ENCODE measurements around the gene SLC12A2. TPM values are rescaled to one million over a fixed set of nuclear protein-coding genes. Genes with fewer than 3 reads are reported as not detected.

The SLC12A2 gene
- polyA plus RNA-seq, 1 of the 3 experiments (the other 2 are of a cell fraction) = 5.6 TPM

DNA sequence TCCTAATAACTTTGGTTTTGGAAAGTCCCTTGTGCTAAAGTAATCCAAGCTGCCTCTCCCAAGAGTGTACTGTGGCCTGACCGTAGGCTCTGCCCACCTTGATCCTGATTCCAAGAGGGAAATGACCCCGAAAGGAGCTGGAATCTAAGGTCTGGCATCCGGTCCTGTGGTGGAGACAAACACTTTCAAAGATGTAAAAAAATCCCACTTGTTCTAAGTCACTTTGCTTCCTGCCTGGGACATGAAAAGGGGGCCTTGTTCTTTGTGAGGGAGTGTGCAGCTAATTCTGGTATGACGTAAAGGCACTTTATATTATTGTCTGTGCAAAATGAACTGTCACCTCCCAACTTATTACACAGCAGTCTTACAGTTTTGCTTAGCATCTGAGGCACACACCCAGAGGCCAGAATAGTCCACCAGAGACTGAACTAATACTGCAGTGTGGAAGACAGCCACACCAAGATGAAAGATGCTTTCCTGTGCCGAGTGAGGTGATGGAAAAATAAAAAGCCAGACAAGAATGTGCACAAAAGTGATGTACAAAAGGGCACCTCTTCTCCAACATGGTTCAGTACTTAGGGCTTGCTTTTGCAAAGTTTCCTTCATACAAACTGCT, 128.7 kb downstream of the SLC12A2 start:
- Histone ChIP-seq H4K20me1 (ENCODE audit: insufficient read depth) (no peaks in the 10 kb centered on the region), H3K4me3 (ENCODE audit: low read depth in 2 of 2, low read length in 1 of 2) (no peak overlapping the region), H3K9me2 (no peaks in the 10 kb centered on the region), H3K9ac (no peak overlapping the region), H3K79me2 (ENCODE audit: insufficient read depth) (no peaks in the 10 kb centered on the region), H3K4me2 (no peak overlapping the region), H3K27me3 (ENCODE audit: insufficient read depth) (no peaks in the 10 kb centered on the region; the same call in 1 of the 2 replicates), H2AFZ (ENCODE audit: low read depth) (no peak overlapping the region), H3F3A (replicated peaks; ENCODE audit: insufficient read depth) (no peaks in the 10 kb centered on the region), H3K9me3 (no peaks in the 10 kb centered on the region), H3K4me1 (ENCODE audit: control insufficient read depth in 1 of 2, insufficient read depth in 2 of 2, low read depth in 1 of 2, low read length in 1 of 2) (no peaks in the 10 kb centered on the region), H3K27ac (ENCODE audit: low read depth in 2 of 2, low read length in 1 of 2) (no peak overlapping the region), H3K36me3 (replicated peaks in 1 of 2; ENCODE audit: control insufficient read depth in 1 of 2, insufficient read depth in 2 of 2, low read length in 1 of 2) (no peaks in the 10 kb centered on the region)
- ChIA-PET POLR2A (no interaction called here), CTCF (interaction anchor here (0.6 to 4.3 kb wide), 15 partner anchors 10 to 640 kb away, joined by 3 to 20 read pairs (median 3); no protein-coding TSS in a partner anchor)
- no peak for TF ChIP-seq GABPA (IDR thresholded peaks at IDR 0.05; ENCODE audit: low read depth)
- DNase-seq = no peak
- WGBS (ENCODE audit: low lambda C conversion rate) = 32% methylated on average over 5 of the region's 5 CpGs

DNA sequence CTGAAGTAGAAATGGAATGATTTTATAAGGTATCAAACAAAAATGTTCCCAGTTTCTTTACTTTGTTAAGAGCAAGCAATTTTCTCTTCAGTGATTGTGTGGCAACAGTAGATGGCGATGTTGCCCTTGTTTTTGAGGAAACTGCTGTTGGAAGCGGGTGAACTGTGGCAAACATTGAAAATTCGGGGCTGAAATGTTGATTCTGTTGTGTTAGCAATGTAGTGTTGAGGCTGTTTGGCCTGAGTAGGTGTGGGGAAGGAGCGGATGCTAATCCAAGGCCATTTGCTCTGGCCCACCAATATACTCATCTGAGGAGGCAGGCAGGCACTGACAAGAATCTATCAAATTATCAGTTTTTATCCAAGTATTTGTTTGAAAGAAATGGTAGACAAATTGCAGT, 129.8 kb downstream of the SLC12A2 start:
- Histone ChIP-seq H3K36me3 (replicated peaks in 1 of 2; ENCODE audit: control insufficient read depth in 1 of 2, insufficient read depth in 2 of 2, low read length in 1 of 2) (no peaks in the 10 kb centered on the region), H3K4me2 (no peak overlapping the region), H3F3A (replicated peaks; ENCODE audit: insufficient read depth) (no peaks in the 10 kb centered on the region), H3K4me3 (ENCODE audit: low read depth in 2 of 2, low read length in 1 of 2) (peak overlapping the region in 1 of 2 experiments; percentile 14; a peak in 1 of 4 replicates), H3K9me3 (no peaks in the 10 kb centered on the region), H4K20me1 (ENCODE audit: insufficient read depth) (no peaks in the 10 kb centered on the region), H3K9me2 (no peaks in the 10 kb centered on the region), H3K27ac (ENCODE audit: low read depth in 2 of 2, low read length in 1 of 2) (no peak overlapping the region), H3K9ac (no peak overlapping the region), H2AFZ (ENCODE audit: low read depth) (no peak overlapping the region), H3K79me2 (ENCODE audit: insufficient read depth) (no peaks in the 10 kb centered on the region), H3K4me1 (ENCODE audit: control insufficient read depth in 1 of 2, insufficient read depth in 2 of 2, low read depth in 1 of 2, low read length in 1 of 2) (no peaks in the 10 kb centered on the region), H3K27me3 (ENCODE audit: insufficient read depth) (no peaks in the 10 kb centered on the region; the same call in 1 of the 2 replicates)
- WGBS (ENCODE audit: low lambda C conversion rate) = 2% methylated on average over 4 of the region's 4 CpGs
- DNase-seq = peak; percentile 31
- TF ChIP-seq, protein P1, sequence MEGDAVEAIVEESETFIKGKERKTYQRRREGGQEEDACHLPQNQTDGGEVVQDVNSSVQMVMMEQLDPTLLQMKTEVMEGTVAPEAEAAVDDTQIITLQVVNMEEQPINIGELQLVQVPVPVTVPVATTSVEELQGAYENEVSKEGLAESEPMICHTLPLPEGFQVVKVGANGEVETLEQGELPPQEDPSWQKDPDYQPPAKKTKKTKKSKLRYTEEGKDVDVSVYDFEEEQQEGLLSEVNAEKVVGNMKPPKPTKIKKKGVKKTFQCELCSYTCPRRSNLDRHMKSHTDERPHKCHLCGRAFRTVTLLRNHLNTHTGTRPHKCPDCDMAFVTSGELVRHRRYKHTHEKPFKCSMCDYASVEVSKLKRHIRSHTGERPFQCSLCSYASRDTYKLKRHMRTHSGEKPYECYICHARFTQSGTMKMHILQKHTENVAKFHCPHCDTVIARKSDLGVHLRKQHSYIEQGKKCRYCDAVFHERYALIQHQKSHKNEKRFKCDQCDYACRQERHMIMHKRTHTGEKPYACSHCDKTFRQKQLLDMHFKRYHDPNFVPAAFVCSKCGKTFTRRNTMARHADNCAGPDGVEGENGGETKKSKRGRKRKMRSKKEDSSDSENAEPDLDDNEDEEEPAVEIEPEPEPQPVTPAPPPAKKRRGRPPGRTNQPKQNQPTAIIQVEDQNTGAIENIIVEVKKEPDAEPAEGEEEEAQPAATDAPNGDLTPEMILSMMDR (IDR thresholded peaks at IDR 0.05) = peak; percentile 86
- TF ChIP-seq RXRA (IDR thresholded peaks at IDR 0.05; ENCODE audit: borderline replicate concordance, low read depth) (no peak), FOXM1 (IDR thresholded peaks at IDR 0.05; ENCODE audit: low read depth) (no peak), TCF12 (IDR thresholded peaks at IDR 0.05) (no peak), SMC3 (IDR thresholded peaks at IDR 0.05; ENCODE audit: low read depth, low read length) (peak; percentile 83), USF1 (IDR thresholded peaks at IDR 0.05; ENCODE audit: borderline replicate concordance, low read depth) (no peak), TEAD4 (IDR thresholded peaks at IDR 0.05; ENCODE audit: borderline replicate concordance, insufficient read depth) (no peak), RAD21 (IDR thresholded peaks at IDR 0.05; ENCODE audit: low read length) (peak; percentile 94), NFIC (IDR thresholded peaks at IDR 0.05; ENCODE audit: borderline replicate concordance) (no peak), RCOR1 (IDR thresholded peaks at IDR 0.05; ENCODE audit: low read length) (no peak)
- ChIA-PET CTCF (interaction anchor here (0.9 to 4.3 kb wide), 11 partner anchors 12 to 1557 kb away, joined by 3 to 20 read pairs (median 3); no protein-coding TSS in a partner anchor), POLR2A (no interaction called here)
